Endothelial cell of umbilical vein (primary cell): Measurements from ENCODE around the gene SLC6A19. TPM values are rescaled to one million over a fixed set of nuclear protein-coding genes. Genes with fewer than 3 reads are reported as not detected.

ENCODE experiments used
- BruUV-seq: library from RNA; stranded (reverse); fragments of 400-500 nt; replicated peaks from 2 replicates; lab custom pipeline; 2021; lab: Mats Ljungman, UMichigan
- CTCF ChIA-PET: fragments of 300-600, 350-600 bp; sonication (Branson Sonifier 250); formaldehyde crosslinking; loops from one replicate; lab custom pipeline; 2021; ENCODE audit warnings: antibody characterized with exemption, inconsistent platforms; lab: Charles Lee
- POLR2A ChIA-PET: fragments of 300-600, 350-600 bp; sonication (Branson Sonifier 250); formaldehyde crosslinking; loops from one replicate; lab custom pipeline; 2021; ENCODE audit warnings: antibody characterized with exemption, inconsistent platforms; lab: Charles Lee
- DNase-seq: peaks from one replicate; pipeline ENCODE4 v3.0.0-alpha.2; 2011; ENCODE audit warnings: low read depth, low spot score
- FAIRE-seq: peaks from 2 replicates; lab custom pipeline; 2011; peaks lifted over from hg19 to GRCh38; lab: Jason Lieb, UNC
- H2AFZ ChIP-seq: 2 replicates; pipeline ENCODE4 v1.6.0; 2012; ENCODE audit warnings: low read depth, low read length, control low read depth, inconsistent platforms
- H3K27ac ChIP-seq: 2 replicates; pipeline ENCODE4 v1.5.1; 2011; ENCODE audit warnings: low read depth, mild to moderate bottlenecking, control low read depth, low read length, moderate library complexity; ENCODE audit not compliant: insufficient read depth
- H3K27me3 ChIP-seq, 2 experiments: 2 replicates each; pipeline versions ENCODE4 v1.6.0 to v1.6.1; 2011; ENCODE audit warnings: low read length in 2 of 2, mixed read lengths in 1 of 2; ENCODE audit not compliant: control insufficient read depth in 2 of 2, insufficient read depth in 2 of 2
- H3K36me3 ChIP-seq, 2 experiments: 2 replicates in 1 of 2; 3 replicates in 1 of 2; pipeline ENCODE4 v1.5.1; 2011; ENCODE audit warnings: low read length in 2 of 2, mild to moderate bottlenecking in 1 of 2, moderate library complexity in 1 of 2; ENCODE audit not compliant: control insufficient read depth in 2 of 2, insufficient read depth in 2 of 2; ENCODE audit errors: extremely low read depth in 1 of 2
- H3K4me1 ChIP-seq: 3 replicates; pipeline ENCODE4 v1.5.1; 2011; ENCODE audit warnings: mild to moderate bottlenecking, low read length; ENCODE audit not compliant: control insufficient read depth, insufficient read depth; ENCODE audit errors: extremely low read depth
- H3K4me2 ChIP-seq: 2 replicates; pipeline ENCODE4 v1.6.1; 2011; ENCODE audit warnings: low read length, control low read depth, mixed read lengths; ENCODE audit not compliant: insufficient read depth
- H3K4me3 ChIP-seq, 3 experiments: fragments of 200-600 bp in 1 of 3; sonication (generic), shearing (Covaris generic) in 1 of 3; replicated peaks in 1 of 3; 2 replicates each; pipeline ENCODE4 v1.5.1; 2011 to 2016; ENCODE audit warnings: control low read depth in 3 of 3, low read length in 3 of 3, mild to moderate bottlenecking in 2 of 3, inconsistent platforms in 1 of 3, low read depth in 1 of 3, moderate library complexity in 1 of 3; ENCODE audit not compliant: insufficient read depth in 1 of 3
- H3K79me2 ChIP-seq: 2 replicates; pipeline ENCODE4 v1.6.0; 2012; ENCODE audit warnings: low read length, inconsistent platforms; ENCODE audit not compliant: control insufficient read depth, insufficient read depth
- H3K9ac ChIP-seq: replicated peaks from 2 replicates; pipeline ENCODE3; 2011; ENCODE audit warnings: low read length, control low read depth; ENCODE audit not compliant: insufficient read depth; ENCODE audit errors: extremely low read depth
- H3K9me1 ChIP-seq: replicated peaks from 3 replicates; pipeline ENCODE4 v1.6.0; 2011; ENCODE audit warnings: mild to moderate bottlenecking, low read length; ENCODE audit not compliant: control insufficient read depth, insufficient read depth; ENCODE audit errors: extremely low read depth
- H3K9me3 ChIP-seq: replicated peaks from 2 replicates; pipeline ENCODE4 v1.5.1; 2012; ENCODE audit warnings: low read length, inconsistent platforms; ENCODE audit not compliant: control insufficient read depth, insufficient read depth
- H4K20me1 ChIP-seq: replicated peaks from 2 replicates; pipeline ENCODE3; 2011; ENCODE audit warnings: mild to moderate bottlenecking, low read length; ENCODE audit not compliant: control insufficient read depth, insufficient read depth; ENCODE audit errors: extremely low read depth
- EZH2 ChIP-seq: IDR thresholded peaks from 2 replicates; pipeline ENCODE4 v1.6.1; 2012; ENCODE audit warnings: borderline replicate concordance, low read depth, mild to moderate bottlenecking, moderate library complexity, low read length, inconsistent platforms; ENCODE audit not compliant: severe bottlenecking
- GATA2 ChIP-seq: IDR thresholded peaks from 2 replicates; pipeline ENCODE4 v1.7.0; 2011; ENCODE audit warnings: low read depth, mild to moderate bottlenecking, moderate library complexity, mixed read lengths, low read length; ENCODE audit not compliant: insufficient read length, insufficient read depth
- dilution Hi-C: fragments of 300-500 bp; cut with MboI; formaldehyde crosslinking; loops from one replicate; pipeline ENCODE4 v1.15.0; 2019; ENCODE audit warnings: low sequenced_read_pairs; ENCODE audit not compliant: extremely low pct_ligation_motif_present
- intact Hi-C: fragments of 100-400 bp; cut with micrococcal nuclease; formaldehyde crosslinking; loops from one replicate; pipeline ENCODE4 v1.10.0; 2022
- polyA plus RNA-seq, 4 experiments: library from polyadenylated mRNA; depleted of rRNA in 3 of 4; stranded (reverse) in 3 of 4; unstranded in 1 of 4; fragments of >200 nt; gene quantifications; 2 replicates each; pipeline versions ENCODE4 v1.2.1 to v1.2.3, GENCODE V29; 2011 to 2012; ENCODE audit warnings: missing spikeins in 1 of 4
- total RNA-seq: library from RNA; stranded (reverse); gene quantifications from 2 replicates; pipeline ENCODE4 v1.2.3, GENCODE V29; 2021
- TF ChIP-seq, protein P1 (sequence below), 2 donors: IDR thresholded peaks; 1 replicate in 1 of 2; 2 replicates in 1 of 2; pipeline ENCODE4 v1.5.1; 2011; ENCODE audit warnings: low read length in 2 of 2, mild to moderate bottlenecking in 2 of 2, moderate library complexity in 2 of 2, control low read depth in 1 of 2, inconsistent platforms in 1 of 2, low read depth in 1 of 2; ENCODE audit not compliant: insufficient read depth in 1 of 2; ENCODE audit errors: extremely low read depth in 1 of 2

The SLC6A19 gene
- total and polyA plus RNA-seq, 2 donors (not counting 3 experiments of a cell fraction or from before 2014, with no cell fraction given), result not detected

DNA sequence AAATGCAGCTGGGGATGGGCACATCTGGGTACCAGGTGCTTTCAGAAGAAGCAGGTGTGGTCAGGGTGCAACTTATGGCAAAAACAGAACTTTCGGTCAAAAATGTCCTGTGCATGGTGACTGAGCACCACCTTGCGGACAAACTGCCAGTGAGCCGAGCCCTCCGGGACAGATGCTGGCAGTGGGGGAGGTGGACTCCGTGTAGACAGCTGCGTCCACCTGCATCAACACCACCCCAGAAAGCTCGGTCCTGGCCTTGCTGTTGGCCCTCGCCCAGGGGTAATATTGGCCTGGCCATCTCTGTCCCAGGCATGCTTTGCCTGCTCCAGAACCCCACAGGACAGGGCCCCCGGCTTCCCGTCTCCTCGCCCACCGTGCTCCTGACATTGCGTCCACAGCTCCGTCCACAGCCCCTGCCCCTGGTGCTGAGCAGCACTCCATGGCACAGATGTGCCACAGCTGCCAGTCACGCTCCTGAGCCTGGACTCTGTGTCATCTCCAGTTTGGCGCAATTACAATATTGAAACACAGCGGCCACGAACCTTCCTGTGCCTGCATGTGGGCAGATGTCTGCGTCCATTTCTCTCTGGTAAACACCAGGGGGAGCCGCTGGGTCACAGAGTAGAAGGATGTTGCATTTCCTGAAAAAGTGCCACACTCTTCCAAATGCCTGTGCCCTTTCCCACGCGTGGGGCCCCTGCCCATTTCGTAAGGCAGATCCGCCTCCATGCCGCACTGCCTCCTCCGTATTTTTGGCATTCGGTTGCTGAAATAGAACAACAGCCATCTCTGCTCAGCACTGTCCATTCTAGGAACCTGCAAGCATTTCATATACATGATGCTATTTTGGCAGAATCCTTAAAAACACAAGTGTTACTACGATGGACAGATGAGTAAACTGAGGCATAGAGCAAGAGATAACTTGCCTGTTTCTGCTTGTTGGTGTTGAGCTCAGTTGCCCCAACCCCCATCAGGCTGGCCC is 33.4 kb upstream of the SLC6A19 start:
- ChIA-PET POLR2A (no interaction called here), CTCF (interaction anchor here (0.8 to 4.0 kb wide), 10 partner anchors 177 to 487 kb away, joined by 3 to 33 read pairs (median 5); no protein-coding TSS in a partner anchor)
- Histone ChIP-seq H3K27me3 (no peaks in the 10 kb centered on the region), H2AFZ (peak overlapping the region; percentile 25), H3K27ac (no peak overlapping the region), H3K9ac (no peak overlapping the region), H3K79me2 (no peaks in the 10 kb centered on the region), H3K4me1 (no peaks in the 10 kb centered on the region), H3K4me2 (no peak overlapping the region), H3K4me3 (no peak overlapping the region), H3K9me3 (no peaks in the 10 kb centered on the region), H3K9me1 (no peaks in the 10 kb centered on the region), H4K20me1 (no peaks in the 10 kb centered on the region), H3K36me3 (no peaks in the 10 kb centered on the region)
- dilution Hi-C loops, result no loop called here
- DNase-seq (peak; percentile 56), FAIRE-seq (peak; percentile 89)
- BruUV-seq, result no TSS peak
- intact Hi-C loops, result loop anchor here (1.0 kb wide), 3 partner anchors 245 to 477 kb away; no protein-coding TSS in a partner anchor
- TF ChIP-seq EZH2, result no peak
- TF ChIP-seq, protein P1, sequence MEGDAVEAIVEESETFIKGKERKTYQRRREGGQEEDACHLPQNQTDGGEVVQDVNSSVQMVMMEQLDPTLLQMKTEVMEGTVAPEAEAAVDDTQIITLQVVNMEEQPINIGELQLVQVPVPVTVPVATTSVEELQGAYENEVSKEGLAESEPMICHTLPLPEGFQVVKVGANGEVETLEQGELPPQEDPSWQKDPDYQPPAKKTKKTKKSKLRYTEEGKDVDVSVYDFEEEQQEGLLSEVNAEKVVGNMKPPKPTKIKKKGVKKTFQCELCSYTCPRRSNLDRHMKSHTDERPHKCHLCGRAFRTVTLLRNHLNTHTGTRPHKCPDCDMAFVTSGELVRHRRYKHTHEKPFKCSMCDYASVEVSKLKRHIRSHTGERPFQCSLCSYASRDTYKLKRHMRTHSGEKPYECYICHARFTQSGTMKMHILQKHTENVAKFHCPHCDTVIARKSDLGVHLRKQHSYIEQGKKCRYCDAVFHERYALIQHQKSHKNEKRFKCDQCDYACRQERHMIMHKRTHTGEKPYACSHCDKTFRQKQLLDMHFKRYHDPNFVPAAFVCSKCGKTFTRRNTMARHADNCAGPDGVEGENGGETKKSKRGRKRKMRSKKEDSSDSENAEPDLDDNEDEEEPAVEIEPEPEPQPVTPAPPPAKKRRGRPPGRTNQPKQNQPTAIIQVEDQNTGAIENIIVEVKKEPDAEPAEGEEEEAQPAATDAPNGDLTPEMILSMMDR (IDR thresholded peaks at IDR 0.05; ENCODE audit: extremely low read depth in 1 of 2, insufficient read depth in 1 of 2, low read depth in 1 of 2, low read length in 2 of 2), result peak; percentile 61 to 78
- TF ChIP-seq GATA2, result no peak
